ENCODE data around the gene STXBP5.

Gene STXBP5

DNA sequence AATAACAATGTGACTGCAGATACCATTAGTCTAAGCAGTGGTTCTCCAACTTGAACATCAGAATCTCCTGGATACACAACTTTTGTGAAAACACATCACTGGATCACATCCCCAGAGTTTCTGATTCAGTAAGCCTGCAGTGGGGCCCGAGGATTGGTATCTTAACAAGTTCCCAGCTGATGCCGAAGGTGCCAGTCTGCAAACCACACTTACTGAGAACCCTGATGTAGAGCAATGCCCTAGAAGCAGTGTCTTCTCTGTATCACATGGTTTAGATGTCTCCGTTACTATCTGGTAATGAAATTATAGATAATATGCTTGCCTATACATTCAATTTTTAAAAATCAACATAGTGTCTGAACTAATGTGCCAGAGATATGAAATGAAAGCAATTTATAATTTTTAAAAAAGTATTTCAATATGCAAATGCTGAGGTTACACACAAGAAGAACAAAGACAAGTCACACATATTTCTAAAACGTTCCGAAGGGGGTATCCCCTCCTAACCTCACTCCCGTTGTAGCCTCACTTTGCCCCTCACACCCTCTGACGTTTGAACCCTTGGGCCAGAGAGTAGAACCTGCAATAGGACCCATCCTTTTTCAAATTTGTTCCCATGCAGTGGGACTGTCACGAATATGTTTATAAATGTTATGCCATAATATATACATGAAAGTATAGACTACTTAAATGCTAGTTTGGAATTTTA lies 188.9 kb downstream of the STXBP5 start:
- TF ChIP-seq, protein P1, sequence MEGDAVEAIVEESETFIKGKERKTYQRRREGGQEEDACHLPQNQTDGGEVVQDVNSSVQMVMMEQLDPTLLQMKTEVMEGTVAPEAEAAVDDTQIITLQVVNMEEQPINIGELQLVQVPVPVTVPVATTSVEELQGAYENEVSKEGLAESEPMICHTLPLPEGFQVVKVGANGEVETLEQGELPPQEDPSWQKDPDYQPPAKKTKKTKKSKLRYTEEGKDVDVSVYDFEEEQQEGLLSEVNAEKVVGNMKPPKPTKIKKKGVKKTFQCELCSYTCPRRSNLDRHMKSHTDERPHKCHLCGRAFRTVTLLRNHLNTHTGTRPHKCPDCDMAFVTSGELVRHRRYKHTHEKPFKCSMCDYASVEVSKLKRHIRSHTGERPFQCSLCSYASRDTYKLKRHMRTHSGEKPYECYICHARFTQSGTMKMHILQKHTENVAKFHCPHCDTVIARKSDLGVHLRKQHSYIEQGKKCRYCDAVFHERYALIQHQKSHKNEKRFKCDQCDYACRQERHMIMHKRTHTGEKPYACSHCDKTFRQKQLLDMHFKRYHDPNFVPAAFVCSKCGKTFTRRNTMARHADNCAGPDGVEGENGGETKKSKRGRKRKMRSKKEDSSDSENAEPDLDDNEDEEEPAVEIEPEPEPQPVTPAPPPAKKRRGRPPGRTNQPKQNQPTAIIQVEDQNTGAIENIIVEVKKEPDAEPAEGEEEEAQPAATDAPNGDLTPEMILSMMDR (IDR thresholded peaks at IDR 0.05; ENCODE audit: low read depth, low read length, poor library complexity, severe bottlenecking), result no peak
- no peak for TF ChIP-seq EZH2phosphoT487 (IDR thresholded peaks at IDR 0.05; ENCODE audit: borderline replicate concordance, low read length)
- no peaks in the 10 kb centered on the region for H3K27me3 ChIP-seq (ENCODE audit: control insufficient read depth, low read length)
- no peaks in the 10 kb centered on the region for H3K9me2 ChIP-seq (replicated peaks; ENCODE audit: control insufficient read depth, low read length)
- no peak overlapping the region for H3K4me3 ChIP-seq (ENCODE audit: low read length)
- H3K9me3 ChIP-seq (ENCODE audit: control insufficient read depth, insufficient read depth, low read length), result no peaks in the 10 kb centered on the region
- H3K27ac ChIP-seq (ENCODE audit: low read depth, low read length), result no peak overlapping the region
- no peaks in the 10 kb centered on the region for H4K20me1 ChIP-seq (ENCODE audit: control insufficient read depth, insufficient read depth, low read depth, low read length)
- no peak overlapping the region for H3K4me2 ChIP-seq (ENCODE audit: low read length)
- H3K36me3 ChIP-seq (ENCODE audit: control insufficient read depth, low read length), result no peaks in the 10 kb centered on the region
- H3K4me1 ChIP-seq (ENCODE audit: control insufficient read depth, low read length), result no peaks in the 10 kb centered on the region
- no peaks in the 10 kb centered on the region for H3F3A ChIP-seq (ENCODE audit: control insufficient read depth, insufficient read depth)
- no peaks in the 10 kb centered on the region for H3K79me2 ChIP-seq (ENCODE audit: control insufficient read depth, low read length)

DNA sequence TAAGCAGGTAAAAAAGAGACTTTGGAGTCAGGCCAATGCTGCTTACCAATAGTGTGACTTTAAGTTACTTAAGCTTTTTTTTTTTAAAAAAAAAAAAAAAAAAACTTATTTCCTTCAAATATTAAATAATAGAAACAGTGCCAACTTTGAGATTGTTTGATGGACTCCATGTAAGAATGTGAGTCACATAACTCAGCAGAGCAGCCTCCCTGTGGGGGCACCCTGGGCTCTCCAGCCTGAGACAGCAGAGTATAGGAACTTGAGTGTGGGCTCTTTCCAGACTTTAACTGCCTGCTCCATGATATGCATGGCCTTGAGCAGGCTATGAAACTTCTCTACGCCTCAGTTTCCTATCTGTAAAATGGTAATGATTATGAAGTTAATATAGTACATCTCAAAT lies 190.9 kb downstream of the STXBP5 start:
- Histone ChIP-seq H3F3A (ENCODE audit: control insufficient read depth, insufficient read depth) (no peaks in the 10 kb centered on the region), H3K36me3 (ENCODE audit: control insufficient read depth, low read length) (no peaks in the 10 kb centered on the region), H3K9me3 (ENCODE audit: control insufficient read depth, insufficient read depth, low read length) (no peaks in the 10 kb centered on the region), H3K27ac (ENCODE audit: low read depth, low read length) (no peak overlapping the region), H3K4me1 (ENCODE audit: control insufficient read depth, low read length) (no peaks in the 10 kb centered on the region), H3K27me3 (ENCODE audit: control insufficient read depth, low read length) (no peaks in the 10 kb centered on the region), H4K20me1 (ENCODE audit: control insufficient read depth, insufficient read depth, low read depth, low read length) (no peaks in the 10 kb centered on the region), H3K9me2 (replicated peaks; ENCODE audit: control insufficient read depth, low read length) (no peaks in the 10 kb centered on the region), H3K4me3 (ENCODE audit: low read length) (no peak overlapping the region), H3K79me2 (ENCODE audit: control insufficient read depth, low read length) (no peaks in the 10 kb centered on the region), H3K4me2 (ENCODE audit: low read length) (no peak overlapping the region)
- TF ChIP-seq, protein P1 (IDR thresholded peaks at IDR 0.05; ENCODE audit: low read depth, low read length, poor library complexity, severe bottlenecking), result no peak
- TF ChIP-seq EZH2phosphoT487 (IDR thresholded peaks at IDR 0.05; ENCODE audit: borderline replicate concordance, low read length), result no peak

- no peaks in the 10 kb centered on the region for H3K27me3 ChIP-seq (ENCODE audit: control insufficient read depth, low read length)
- H3K4me3 ChIP-seq (ENCODE audit: low read length), result no peak overlapping the region
- no peaks in the 10 kb centered on the region for H3K36me3 ChIP-seq (ENCODE audit: control insufficient read depth, low read length)
- H3K27ac ChIP-seq (ENCODE audit: low read depth, low read length), result no peak overlapping the region
- TF ChIP-seq, protein P1 (IDR thresholded peaks at IDR 0.05; ENCODE audit: low read depth, low read length, poor library complexity, severe bottlenecking), result no peak
- no peak for TF ChIP-seq EZH2phosphoT487 (IDR thresholded peaks at IDR 0.05; ENCODE audit: borderline replicate concordance, low read length)
- no peaks in the 10 kb centered on the region for H3F3A ChIP-seq (ENCODE audit: control insufficient read depth, insufficient read depth)
- no peaks in the 10 kb centered on the region for H3K4me1 ChIP-seq (ENCODE audit: control insufficient read depth, low read length)
- no peaks in the 10 kb centered on the region for H3K79me2 ChIP-seq (ENCODE audit: control insufficient read depth, low read length)
- H3K9me2 ChIP-seq (replicated peaks; ENCODE audit: control insufficient read depth, low read length), result no peaks in the 10 kb centered on the region
- H3K9me3 ChIP-seq (ENCODE audit: control insufficient read depth, insufficient read depth, low read length), result no peaks in the 10 kb centered on the region
- H3K4me2 ChIP-seq (ENCODE audit: low read length), result no peak overlapping the region
- no peaks in the 10 kb centered on the region for H4K20me1 ChIP-seq (ENCODE audit: control insufficient read depth, insufficient read depth, low read depth, low read length)
Observed at GRCh38 chr6:147397306-147397705, 193.1 kb downstream of the STXBP5 start.

All from DOHH2 (cell line).